ENCODE results near the gene PEX10. TPM values are rescaled to one million over a fixed set of nuclear protein-coding genes. Genes with fewer than 3 reads are reported as not detected.

PEX10 gene
- total RNA-seq, 1 experiment from 2014 or later, result 24.3 TPM

GRCh38 chr1:2372551-2373490 lies 39.5 kb downstream of the PEX10 start:
- DNase-seq, result peak; percentile 24 to 40
- Histone ChIP-seq H3K4me3 (no peak overlapping the region), H3K36me3 (ENCODE audit: low read depth) (no peaks in the 10 kb centered on the region), H3K27me3 (ENCODE audit: insufficient read depth, low read depth) (no peaks in the 10 kb centered on the region), H2AFZ (no peak overlapping the region), H3K9me3 (ENCODE audit: insufficient read depth, low read depth) (no peaks in the 10 kb centered on the region), H3F3A (ENCODE audit: insufficient read depth, low read depth) (no peaks in the 10 kb centered on the region), H3K27ac (no peak overlapping the region), H4K20me1 (ENCODE audit: insufficient read depth) (no peaks in the 10 kb centered on the region), H3K9me2 (ENCODE audit: insufficient read depth) (no peaks in the 10 kb centered on the region), H3K4me1 (replicated peaks; ENCODE audit: insufficient read depth) (no peaks in the 10 kb centered on the region; the same call in 1 of the 2 replicates), H3K4me2 (no peak overlapping the region), H3K79me2 (ENCODE audit: low read depth) (no peaks in the 10 kb centered on the region)
- ChIA-PET CTCF (no interaction called here), POLR2A (ENCODE audit: unreplicated experiment) (no interaction called here)
- BruUV-seq (replicated peaks), result no TSS peak
- no peak for TF ChIP-seq CTCF (conservative IDR thresholded peaks at IDR 0.05)
- TF ChIP-seq EZH2 (IDR thresholded peaks at IDR 0.05; ENCODE audit: low read depth), result no peak
- intact Hi-C loops (cut with micrococcal nuclease; ENCODE audit: unreplicated experiment), result no loop called here

- no peaks in the 10 kb centered on the region for H3K27me3 ChIP-seq (ENCODE audit: insufficient read depth, low read depth)
- TF ChIP-seq EZH2 (IDR thresholded peaks at IDR 0.05; ENCODE audit: low read depth) (no peak), CTCF (conservative IDR thresholded peaks at IDR 0.05) (no peak)
- no peaks in the 10 kb centered on the region for H3K79me2 ChIP-seq (ENCODE audit: low read depth)
- H2AFZ ChIP-seq, result no peak overlapping the region
- no peak overlapping the region for H3K27ac ChIP-seq
- no TSS peak for BruUV-seq (replicated peaks)
- no peak overlapping the region for H3K4me2 ChIP-seq
- H3K36me3 ChIP-seq (ENCODE audit: low read depth), result no peaks in the 10 kb centered on the region
- H3F3A ChIP-seq (ENCODE audit: insufficient read depth, low read depth), result no peaks in the 10 kb centered on the region
- H4K20me1 ChIP-seq (ENCODE audit: insufficient read depth), result no peaks in the 10 kb centered on the region
- DNase-seq, result peak in 1 of 2 experiments; percentile 20
- intact Hi-C loops (cut with micrococcal nuclease; ENCODE audit: unreplicated experiment), result no loop called here
- no peak overlapping the region for H3K4me3 ChIP-seq
- CTCF ChIA-PET, result interaction anchor here (0.6 kb wide), 2 partner anchors 18 to 66 kb away, joined by 3 to 7 read pairs; no protein-coding TSS in a partner anchor
- POLR2A ChIA-PET (ENCODE audit: unreplicated experiment), result no interaction called here
- peaks cover 7% of the 10 kb centered on the region; the same call in 1 of the 2 replicates for H3K9me3 ChIP-seq (ENCODE audit: insufficient read depth, low read depth)
- no peaks in the 10 kb centered on the region for H3K9me2 ChIP-seq (ENCODE audit: insufficient read depth)
- H3K4me1 ChIP-seq (replicated peaks; ENCODE audit: insufficient read depth), result no peaks in the 10 kb centered on the region; the same call in 1 of the 2 replicates
These were observed 44.2 kb downstream of the PEX10 start for GRCh38 chr1:2368053-2368744.

GRCh38 chr1:2363847-2364513 lies 48.4 kb downstream of the PEX10 start:
- H3K27ac ChIP-seq, result no peak overlapping the region
- no peaks in the 10 kb centered on the region for H3K9me2 ChIP-seq (ENCODE audit: insufficient read depth)
- H3K27me3 ChIP-seq (ENCODE audit: insufficient read depth, low read depth), result no peaks in the 10 kb centered on the region
- peaks cover 7% of the 10 kb centered on the region; the same call in 1 of the 2 replicates for H3K9me3 ChIP-seq (ENCODE audit: insufficient read depth, low read depth)
- no TSS peak for BruUV-seq (replicated peaks)
- H2AFZ ChIP-seq, result no peak overlapping the region
- ChIA-PET CTCF (no interaction called here), POLR2A (ENCODE audit: unreplicated experiment) (no interaction called here)
- no peak overlapping the region for H3K4me2 ChIP-seq
- no peak for TF ChIP-seq CTCF (conservative IDR thresholded peaks at IDR 0.05)
- no peak for TF ChIP-seq EZH2 (IDR thresholded peaks at IDR 0.05; ENCODE audit: low read depth)
- H3F3A ChIP-seq (ENCODE audit: insufficient read depth, low read depth), result no peaks in the 10 kb centered on the region
- H3K4me1 ChIP-seq (replicated peaks; ENCODE audit: insufficient read depth), result no peaks in the 10 kb centered on the region
- no peaks in the 10 kb centered on the region for H3K36me3 ChIP-seq (ENCODE audit: low read depth)
- intact Hi-C loops (cut with micrococcal nuclease; ENCODE audit: unreplicated experiment), result no loop called here
- no peaks in the 10 kb centered on the region for H4K20me1 ChIP-seq (ENCODE audit: insufficient read depth)
- no peak for DNase-seq
- no peak overlapping the region for H3K4me3 ChIP-seq
- H3K79me2 ChIP-seq (ENCODE audit: low read depth), result no peaks in the 10 kb centered on the region

Measured in PC-9 (cell line).